H9 (cell line): ENCODE results near the gene PLAGL1. TPM values are rescaled to one million over a fixed set of nuclear protein-coding genes. Genes with fewer than 3 reads are reported as not detected.

ENCODE experiments used
- DNase-seq: peaks from one replicate; pipeline ENCODE4 v3.0.0-alpha.2; 2017
- H2AFZ ChIP-seq: one replicate; pipeline ENCODE4 v1.6.1; 2013; ENCODE audit warnings: mild to moderate bottlenecking, low read length, control low read depth, moderate library complexity
- H2AK5ac ChIP-seq: 2 replicates; pipeline ENCODE4 v1.6.1; 2013; ENCODE audit warnings: low read length, control low read depth, mixed read lengths; ENCODE audit not compliant: insufficient read length
- H2BK120ac ChIP-seq: one replicate; pipeline ENCODE4 v1.6.1; 2013; ENCODE audit warnings: low read depth, mild to moderate bottlenecking, low read length, control low read depth, inconsistent platforms; ENCODE audit not compliant: poor library complexity, severe bottlenecking
- H2BK12ac ChIP-seq: 2 replicates; pipeline ENCODE4 v1.6.1; 2013; ENCODE audit warnings: low read length, control low read depth, mixed read lengths, low read depth; ENCODE audit not compliant: insufficient read length
- H2BK15ac ChIP-seq: 2 replicates; pipeline ENCODE4 v1.6.1; 2013; ENCODE audit warnings: low read depth, low read length, control low read depth
- H2BK20ac ChIP-seq: one replicate; pipeline ENCODE4 v1.6.1; 2013; ENCODE audit warnings: low read depth, mild to moderate bottlenecking, low read length, control low read depth, inconsistent platforms; ENCODE audit not compliant: poor library complexity, severe bottlenecking
- H2BK5ac ChIP-seq: 2 replicates; pipeline ENCODE4 v1.6.1; 2013; ENCODE audit warnings: low read length, control low read depth, mixed read lengths; ENCODE audit not compliant: insufficient read length
- H3K14ac ChIP-seq: 2 replicates; pipeline ENCODE4 v1.6.1; 2013; ENCODE audit warnings: low read length, control low read depth; ENCODE audit not compliant: insufficient read depth
- H3K18ac ChIP-seq: 2 replicates; pipeline ENCODE4 v1.6.1; 2013; ENCODE audit warnings: low read depth, mild to moderate bottlenecking, mixed read lengths, low read length, control low read depth; ENCODE audit not compliant: insufficient read length
- H3K23ac ChIP-seq: 2 replicates; pipeline ENCODE4 v1.6.1; 2013; ENCODE audit warnings: low read length, control low read depth, mixed read lengths, low read depth; ENCODE audit not compliant: insufficient read length
- H3K23me2 ChIP-seq: 2 replicates; pipeline ENCODE4 v1.6.1; 2013; ENCODE audit warnings: low read depth, mild to moderate bottlenecking, mixed read lengths, low read length, control low read depth; ENCODE audit not compliant: insufficient read length, poor library complexity, severe bottlenecking
- H3K27ac ChIP-seq: 2 replicates; pipeline ENCODE4 v1.5.1; 2013; ENCODE audit warnings: low read length, control low read depth, mixed read lengths, low read depth; ENCODE audit not compliant: insufficient read length
- H3K27me3 ChIP-seq: 2 replicates; pipeline ENCODE4 v1.6.1; 2013; ENCODE audit warnings: low read length, control low read depth, inconsistent platforms; ENCODE audit not compliant: insufficient read depth
- H3K4ac ChIP-seq: 2 replicates; pipeline ENCODE4 v1.6.1; 2013; ENCODE audit warnings: low read depth, mild to moderate bottlenecking, control low read depth, inconsistent platforms, low read length, moderate library complexity
- H3K4me1 ChIP-seq: 2 replicates; pipeline ENCODE4 v1.6.1; 2013; ENCODE audit warnings: low read length, control low read depth, inconsistent platforms; ENCODE audit not compliant: insufficient read depth
- H3K4me2 ChIP-seq: 2 replicates; pipeline ENCODE4 v1.6.1; 2013; ENCODE audit warnings: low read length, control low read depth, mixed read lengths; ENCODE audit not compliant: insufficient read length, insufficient read depth
- H3K56ac ChIP-seq: 2 replicates; pipeline ENCODE4 v1.6.1; 2013; ENCODE audit warnings: low read depth, mild to moderate bottlenecking, mixed read lengths, low read length, control low read depth; ENCODE audit not compliant: insufficient read length
- H3K79me1 ChIP-seq: 2 replicates; pipeline ENCODE4 v1.6.1; 2013; ENCODE audit warnings: low read depth, mild to moderate bottlenecking, moderate library complexity, low read length, control low read depth, inconsistent platforms; ENCODE audit not compliant: insufficient read depth, poor library complexity, severe bottlenecking
- H3K79me2 ChIP-seq: 2 replicates; pipeline ENCODE4 v1.6.1; 2013; ENCODE audit warnings: low read length, control low read depth, inconsistent platforms; ENCODE audit not compliant: insufficient read depth
- H3K9ac ChIP-seq: 2 replicates; pipeline ENCODE4 v1.6.1; 2013; ENCODE audit warnings: low read length, control low read depth, mixed read lengths; ENCODE audit not compliant: insufficient read length; ENCODE audit errors: extremely low read depth
- H3K9me3 ChIP-seq: one replicate; pipeline ENCODE4 v1.6.1; 2013; ENCODE audit warnings: low read depth, low read length, inconsistent platforms; ENCODE audit not compliant: control insufficient read depth
- H3T11ph ChIP-seq: one replicate; pipeline ENCODE4 v1.6.1; 2013; ENCODE audit warnings: mild to moderate bottlenecking, low read length, control low read depth, inconsistent platforms
- H4K20me1 ChIP-seq: one replicate; pipeline ENCODE4 v1.6.1; 2013; ENCODE audit not compliant: control insufficient read depth, insufficient read length, insufficient read depth
- H4K5ac ChIP-seq: 2 replicates; pipeline ENCODE4 v1.6.1; 2013; ENCODE audit warnings: low read depth, mild to moderate bottlenecking, mixed read lengths, low read length, control low read depth; ENCODE audit not compliant: insufficient read length
- H4K8ac ChIP-seq: replicated peaks from 2 replicates; pipeline ENCODE4 v1.6.1; 2013; ENCODE audit warnings: low read length, control low read depth, mixed read lengths, low read depth; ENCODE audit not compliant: insufficient read length
- H4K91ac ChIP-seq: 2 replicates; pipeline ENCODE4 v1.6.1; 2013; ENCODE audit warnings: low read depth, mild to moderate bottlenecking, moderate library complexity, mixed read lengths, low read length, control low read depth; ENCODE audit not compliant: insufficient read length
- H3K27ac Mint-ChIP-seq, 3 experiments: 2 replicates in 2 of 3; 3 replicates in 1 of 3; pipeline ENCODE4 v1.8.0; 2020 to 2021; ENCODE audit warnings: mixed read lengths in 3 of 3, mild to moderate bottlenecking in 1 of 3, moderate library complexity in 1 of 3
- H3K27me3 Mint-ChIP-seq: 2 replicates; pipeline ENCODE4 v1.8.0; 2021; ENCODE audit warnings: low read depth, mild to moderate bottlenecking, moderate library complexity, mixed read lengths
- H3K36me3 Mint-ChIP-seq, 3 experiments: 2 replicates in 2 of 3; 3 replicates in 1 of 3; pipeline ENCODE4 v1.8.0; 2020 to 2021; ENCODE audit warnings: low read depth in 3 of 3, mixed read lengths in 3 of 3; ENCODE audit not compliant: insufficient read depth in 1 of 3
- H3K4me1 Mint-ChIP-seq, 2 experiments: 2 replicates each; pipeline ENCODE4 v1.8.0; 2020; ENCODE audit warnings: mixed read lengths in 2 of 2
- H3K4me3 Mint-ChIP-seq, 2 experiments: 2 replicates in 1 of 2; 3 replicates in 1 of 2; pipeline ENCODE4 v1.8.0; 2020 to 2021; ENCODE audit warnings: mild to moderate bottlenecking in 2 of 2, mixed read lengths in 2 of 2, moderate library complexity in 1 of 2
- H3K9me3 Mint-ChIP-seq, 2 experiments: 2 replicates in 1 of 2; 3 replicates in 1 of 2; pipeline ENCODE4 v1.8.0; 2020; ENCODE audit warnings: mild to moderate bottlenecking in 2 of 2, mixed read lengths in 2 of 2, moderate library complexity in 1 of 2
- WGBS: extraction: QIAGEN DNeasy Blood & Tissue Kit; methylation state at CpG from one replicate; pipeline ENCODE4 v1.1.7; 2013; ENCODE audit warnings: missing lambda C conversion rate, low lambda C conversion rate, mixed read lengths; ENCODE audit not compliant: insufficient read length; ENCODE audit errors: extremely low coverage; 5-methylcytosine and 5-hydroxymethylcytosine counted together
- total RNA-seq: library from RNA; stranded (reverse); gene quantifications from 2 replicates; pipeline ENCODE4 v1.2.1, GENCODE V29; 2021
- TF ChIP-seq, protein P1 (sequence below): fragments of 200-600 bp; sonication (generic); conservative IDR thresholded peaks from 3 replicates; pipeline ENCODE4 v1.8.0; 2021; ENCODE audit warnings: antibody characterized with exemption, mild to moderate bottlenecking

The PLAGL1 gene
- total RNA-seq, 1 experiment from 2014 or later, result 1.9 TPM

DNA sequence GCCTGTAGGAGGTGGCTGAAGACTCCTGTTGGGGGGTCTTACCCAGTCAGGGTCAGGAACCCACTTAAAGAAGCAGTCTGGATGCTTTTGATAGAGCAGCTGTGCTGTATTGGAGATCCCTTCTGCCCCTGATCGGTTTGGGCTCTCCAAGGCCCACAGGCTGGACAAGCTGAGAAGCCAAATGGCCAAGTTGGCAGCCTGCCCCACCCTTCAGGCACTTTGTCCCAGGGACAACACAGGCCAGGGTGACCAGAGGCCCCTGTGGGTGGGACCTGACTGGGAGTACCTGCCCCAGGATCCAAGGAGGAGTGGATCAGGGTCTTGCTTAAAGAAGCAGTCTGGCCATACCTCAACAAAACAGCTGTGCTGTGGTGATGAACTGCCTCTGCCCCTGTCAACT lies 95.4 kb downstream of the PLAGL1 start:
- no peak overlapping the region for H4K5ac ChIP-seq
- no peak overlapping the region for H3K4me2 ChIP-seq
- TF ChIP-seq, protein P1, sequence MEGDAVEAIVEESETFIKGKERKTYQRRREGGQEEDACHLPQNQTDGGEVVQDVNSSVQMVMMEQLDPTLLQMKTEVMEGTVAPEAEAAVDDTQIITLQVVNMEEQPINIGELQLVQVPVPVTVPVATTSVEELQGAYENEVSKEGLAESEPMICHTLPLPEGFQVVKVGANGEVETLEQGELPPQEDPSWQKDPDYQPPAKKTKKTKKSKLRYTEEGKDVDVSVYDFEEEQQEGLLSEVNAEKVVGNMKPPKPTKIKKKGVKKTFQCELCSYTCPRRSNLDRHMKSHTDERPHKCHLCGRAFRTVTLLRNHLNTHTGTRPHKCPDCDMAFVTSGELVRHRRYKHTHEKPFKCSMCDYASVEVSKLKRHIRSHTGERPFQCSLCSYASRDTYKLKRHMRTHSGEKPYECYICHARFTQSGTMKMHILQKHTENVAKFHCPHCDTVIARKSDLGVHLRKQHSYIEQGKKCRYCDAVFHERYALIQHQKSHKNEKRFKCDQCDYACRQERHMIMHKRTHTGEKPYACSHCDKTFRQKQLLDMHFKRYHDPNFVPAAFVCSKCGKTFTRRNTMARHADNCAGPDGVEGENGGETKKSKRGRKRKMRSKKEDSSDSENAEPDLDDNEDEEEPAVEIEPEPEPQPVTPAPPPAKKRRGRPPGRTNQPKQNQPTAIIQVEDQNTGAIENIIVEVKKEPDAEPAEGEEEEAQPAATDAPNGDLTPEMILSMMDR, result no peak
- H2BK20ac ChIP-seq, result no peak overlapping the region
- H4K91ac ChIP-seq, result no peak overlapping the region
- H3K27me3 Mint-ChIP-seq, result no peaks in the 10 kb centered on the region; the same call in none of the 2 replicates
- H3K9ac ChIP-seq, result no peak overlapping the region
- no peak overlapping the region; a peak in 1 of 7 replicates for H3K27ac Mint-ChIP-seq
- no peak overlapping the region for H3K27ac ChIP-seq
- H3K14ac ChIP-seq, result no peak overlapping the region
- no peaks in the 10 kb centered on the region for H3K79me1 ChIP-seq
- H3T11ph ChIP-seq, result no peak overlapping the region
- DNase-seq, result no peak
- peaks cover 4 to 10% (median 8%) of the 10 kb centered on the region in 3 experiments for H3K36me3 Mint-ChIP-seq
- no peak overlapping the region for H2AK5ac ChIP-seq
- peaks cover 11 to 18% of the 10 kb centered on the region in 2 experiments for H3K4me1 Mint-ChIP-seq
- WGBS, result no CpG with 5 or more reads among the region's 1 CpG
- H3K56ac ChIP-seq, result no peak overlapping the region
- no peaks in the 10 kb centered on the region for H3K9me3 ChIP-seq
- no peaks in the 10 kb centered on the region for H4K20me1 ChIP-seq
- no peak overlapping the region for H2BK15ac ChIP-seq
- no peaks in the 10 kb centered on the region for H3K4me1 ChIP-seq
- H2BK120ac ChIP-seq, result no peak overlapping the region
- H2BK12ac ChIP-seq, result no peak overlapping the region
- no peak overlapping the region for H2BK5ac ChIP-seq
- H3K23me2 ChIP-seq, result no peaks in the 10 kb centered on the region
- H3K18ac ChIP-seq, result no peak overlapping the region
- H3K27me3 ChIP-seq, result no peaks in the 10 kb centered on the region
- no peak overlapping the region for H2AFZ ChIP-seq
- peaks cover 14 to 16% of the 10 kb centered on the region in 2 experiments; a peak in 4 of 5 replicates for H3K9me3 Mint-ChIP-seq
- H3K4ac ChIP-seq, result no peak overlapping the region
- H3K23ac ChIP-seq, result no peak overlapping the region
- no peak overlapping the region for H3K4me3 Mint-ChIP-seq
- H4K8ac ChIP-seq, result no peak overlapping the region
- no peaks in the 10 kb centered on the region for H3K79me2 ChIP-seq
